Measurements from ENCODE around the gene PDE3B.

DNA sequence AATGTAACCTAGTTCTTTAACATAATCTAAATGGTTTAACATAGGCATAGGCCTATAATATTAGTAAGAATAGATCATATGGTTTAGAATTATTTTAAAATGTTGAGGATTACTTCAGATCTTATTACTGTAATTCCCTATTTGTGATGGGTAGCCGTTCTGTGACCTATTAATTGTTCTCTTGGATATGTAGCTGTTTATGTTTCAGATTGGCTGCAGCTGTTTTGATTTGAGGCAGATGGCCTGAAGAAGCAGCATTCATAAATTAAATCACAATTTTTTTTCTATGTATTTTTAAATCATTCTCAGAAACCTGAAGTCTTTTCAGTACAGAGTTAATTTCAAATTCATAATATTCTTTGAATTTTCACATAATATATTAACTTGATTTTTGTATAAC lies 104.5 kb downstream of the PDE3B start:
- TF ChIP-seq SREBF2 (CRISPR knock-in tag; IDR thresholded peaks at IDR 0.05): no peak
- no peak for TF ChIP-seq JUNB (CRISPR knock-in tag; conservative IDR thresholded peaks at IDR 0.05)
- no peak for TF ChIP-seq FOXK2 (conservative IDR thresholded peaks at IDR 0.05 in 1 of 2, IDR thresholded peaks at IDR 0.05 in 1 of 2; ENCODE audit: low read depth in 2 of 2)
- TF ChIP-seq RAD21 (CRISPR knock-in tag; conservative IDR thresholded peaks at IDR 0.05 in 1 of 2, IDR thresholded peaks at IDR 0.05 in 1 of 2): no peak

All from K562 (cell line).